ENCODE data around the gene DISP2.

DISP2 gene

DNA sequence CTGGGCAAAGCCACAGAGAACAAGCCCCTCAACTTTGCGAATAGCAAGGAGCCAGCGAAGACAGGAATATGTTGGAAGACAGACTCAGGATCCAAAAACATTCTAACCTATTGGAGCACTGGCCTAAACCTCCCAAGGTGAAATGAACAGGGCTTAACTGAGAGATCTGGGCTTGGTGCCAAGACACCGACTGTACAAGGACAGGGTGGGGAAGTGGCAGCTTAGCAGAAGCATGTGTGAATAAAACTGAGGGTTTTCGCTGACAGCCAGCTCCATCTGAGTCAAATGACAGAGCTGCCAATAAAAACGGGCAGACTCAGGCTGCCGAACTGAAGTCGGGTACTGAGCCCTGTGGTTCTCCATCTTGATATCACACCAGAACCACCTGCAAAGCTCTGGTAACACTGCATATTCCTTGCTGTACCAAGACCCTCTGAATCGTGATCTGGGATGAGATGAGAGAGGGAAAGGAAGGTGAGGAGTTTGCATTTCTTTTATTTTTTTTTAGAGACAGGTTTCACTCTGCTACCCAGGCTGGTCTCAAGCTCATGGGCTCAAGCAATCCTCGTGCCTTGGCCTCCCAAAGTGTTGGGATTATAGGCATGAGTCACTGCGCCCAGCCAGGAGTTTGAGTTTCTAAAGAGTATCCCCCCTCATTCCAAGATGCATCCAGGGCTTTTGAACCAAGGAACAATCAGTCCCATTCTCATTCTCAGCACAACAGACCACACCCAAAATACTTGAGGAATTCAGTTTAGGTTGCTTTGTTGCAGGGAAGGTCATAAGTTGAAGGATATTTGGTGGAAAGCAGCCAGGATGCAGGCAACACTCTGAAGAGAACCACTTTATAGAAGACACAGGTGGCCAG lies 44.3 kb upstream of the DISP2 start:
- DNase-seq: peak; percentile 62
- 0 out of 2 replicates have a peak overlapping the region, but pooled peaks have one; percentile 13 for H3K27ac ChIP-seq (ENCODE audit: low read length)

DNA sequence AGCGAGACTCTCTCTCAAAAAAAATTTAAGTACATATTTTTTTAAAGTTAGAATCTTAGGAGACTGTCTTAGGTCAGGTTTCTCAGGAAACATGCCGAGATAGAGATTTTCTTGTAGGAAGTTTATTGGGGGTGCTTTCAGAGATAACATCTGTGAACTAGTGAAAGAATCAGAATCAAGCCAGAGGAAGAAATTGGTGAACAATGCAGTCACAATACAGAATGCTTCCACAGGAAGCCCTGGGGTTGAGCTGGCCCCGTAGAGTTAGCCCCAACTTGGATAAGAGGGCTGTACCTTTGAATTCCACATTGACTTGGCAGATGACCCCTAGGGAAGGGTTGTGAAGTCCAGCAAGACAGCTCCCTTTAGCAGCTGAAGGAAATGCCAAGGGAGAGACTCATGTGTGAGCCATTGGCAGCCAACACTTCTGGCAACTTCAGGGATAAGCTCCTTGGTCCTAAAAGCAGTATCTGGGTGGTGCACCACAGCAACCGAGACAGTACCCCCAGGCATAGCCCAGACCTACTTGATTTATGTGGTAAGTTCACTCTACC lies 43.2 kb upstream of the DISP2 start:
- peaks cover 8% of the 10 kb centered on the region for H3K27me3 ChIP-seq (ENCODE audit: insufficient read depth, low read length, poor library complexity)
- H3K9me3 ChIP-seq (ENCODE audit: insufficient read depth, low read length, severe bottlenecking): no peaks in the 10 kb centered on the region
- DNase-seq (no peak), ATAC-seq (ENCODE audit: insufficient read depth, low read depth) (no peak)
- H3K4me2 ChIP-seq (ENCODE audit: insufficient read depth, low read length): no peak overlapping the region
- H3K9ac ChIP-seq (ENCODE audit: low read depth, low read length): no peak overlapping the region
- no peak overlapping the region for H3K4me3 ChIP-seq (ENCODE audit: low read depth in 1 of 2, low read length in 2 of 2)
- H3K36me3 ChIP-seq (ENCODE audit: insufficient read depth, low read length): no peaks in the 10 kb centered on the region
- H3K79me2 ChIP-seq (ENCODE audit: insufficient read depth, low read length): no peaks in the 10 kb centered on the region
- H4K20me1 ChIP-seq (ENCODE audit: insufficient read depth, low read length): no peaks in the 10 kb centered on the region
- no peak for TF ChIP-seq EZH2 (IDR thresholded peaks at IDR 0.05; ENCODE audit: borderline replicate concordance, low read depth, low read length, severe bottlenecking)
- TF ChIP-seq, protein P1, sequence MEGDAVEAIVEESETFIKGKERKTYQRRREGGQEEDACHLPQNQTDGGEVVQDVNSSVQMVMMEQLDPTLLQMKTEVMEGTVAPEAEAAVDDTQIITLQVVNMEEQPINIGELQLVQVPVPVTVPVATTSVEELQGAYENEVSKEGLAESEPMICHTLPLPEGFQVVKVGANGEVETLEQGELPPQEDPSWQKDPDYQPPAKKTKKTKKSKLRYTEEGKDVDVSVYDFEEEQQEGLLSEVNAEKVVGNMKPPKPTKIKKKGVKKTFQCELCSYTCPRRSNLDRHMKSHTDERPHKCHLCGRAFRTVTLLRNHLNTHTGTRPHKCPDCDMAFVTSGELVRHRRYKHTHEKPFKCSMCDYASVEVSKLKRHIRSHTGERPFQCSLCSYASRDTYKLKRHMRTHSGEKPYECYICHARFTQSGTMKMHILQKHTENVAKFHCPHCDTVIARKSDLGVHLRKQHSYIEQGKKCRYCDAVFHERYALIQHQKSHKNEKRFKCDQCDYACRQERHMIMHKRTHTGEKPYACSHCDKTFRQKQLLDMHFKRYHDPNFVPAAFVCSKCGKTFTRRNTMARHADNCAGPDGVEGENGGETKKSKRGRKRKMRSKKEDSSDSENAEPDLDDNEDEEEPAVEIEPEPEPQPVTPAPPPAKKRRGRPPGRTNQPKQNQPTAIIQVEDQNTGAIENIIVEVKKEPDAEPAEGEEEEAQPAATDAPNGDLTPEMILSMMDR (IDR thresholded peaks at IDR 0.05; ENCODE audit: borderline replicate concordance, extremely low read depth, low read length, poor library complexity, severe bottlenecking): no peak
- H3K4me1 ChIP-seq (ENCODE audit: insufficient read depth, low read length): peaks cover 11% of the 10 kb centered on the region
- no peak overlapping the region for H3K27ac ChIP-seq (ENCODE audit: low read length)
- no peak overlapping the region for H2AFZ ChIP-seq (ENCODE audit: low read depth, low read length)

More for the DNA sequence above, 44.3 kb upstream of the DISP2 start:
- H3K9me3 ChIP-seq (ENCODE audit: insufficient read depth, low read length, severe bottlenecking): no peaks in the 10 kb centered on the region
- no peak for TF ChIP-seq EZH2 (IDR thresholded peaks at IDR 0.05; ENCODE audit: borderline replicate concordance, low read depth, low read length, severe bottlenecking)
- TF ChIP-seq, protein P1 (IDR thresholded peaks at IDR 0.05; ENCODE audit: borderline replicate concordance, extremely low read depth, low read length, poor library complexity, severe bottlenecking): no peak
- H4K20me1 ChIP-seq (ENCODE audit: insufficient read depth, low read length): no peaks in the 10 kb centered on the region
- peaks cover 14% of the 10 kb centered on the region for H3K4me1 ChIP-seq (ENCODE audit: insufficient read depth, low read length)
- H3K79me2 ChIP-seq (ENCODE audit: insufficient read depth, low read length): no peaks in the 10 kb centered on the region
- peak; percentile 74 for ATAC-seq (ENCODE audit: insufficient read depth, low read depth)
- H3K36me3 ChIP-seq (ENCODE audit: insufficient read depth, low read length): no peaks in the 10 kb centered on the region
- H3K9ac ChIP-seq (ENCODE audit: low read depth, low read length): no peak overlapping the region
- H3K27me3 ChIP-seq (ENCODE audit: insufficient read depth, low read length, poor library complexity): peaks cover 8% of the 10 kb centered on the region
- H2AFZ ChIP-seq (ENCODE audit: low read depth, low read length): peak overlapping the region; percentile 30
- H3K4me2 ChIP-seq (ENCODE audit: insufficient read depth, low read length): peak overlapping the region; percentile 50
- 0 out of 4 replicates have a peak overlapping the region, but pooled peaks of 1 of the 2 experiments have one; percentile 18 for H3K4me3 ChIP-seq (ENCODE audit: low read depth in 1 of 2, low read length in 2 of 2)

DNA sequence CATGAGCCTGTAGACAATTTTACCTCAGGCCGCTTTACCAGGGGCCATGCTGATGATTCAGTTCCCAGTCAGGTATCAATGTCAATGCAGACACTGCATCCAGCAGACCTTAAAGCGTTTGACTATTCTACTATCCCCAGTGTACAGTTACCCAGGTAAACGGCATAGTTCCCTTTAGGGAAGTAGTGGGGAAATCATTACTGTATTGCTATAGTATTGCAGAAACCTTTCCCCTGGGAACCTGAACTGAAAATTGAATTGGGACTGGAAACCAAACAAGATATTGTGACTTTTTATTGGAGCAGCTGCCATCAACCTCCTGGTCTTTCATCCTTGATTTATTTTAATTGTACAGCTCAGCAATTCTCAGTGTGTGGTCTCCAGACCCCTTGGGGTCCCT lies 41.1 kb upstream of the DISP2 start:
- no peak for TF ChIP-seq EZH2 (IDR thresholded peaks at IDR 0.05; ENCODE audit: borderline replicate concordance, low read depth, low read length, severe bottlenecking)
- TF ChIP-seq, protein P1 (IDR thresholded peaks at IDR 0.05; ENCODE audit: borderline replicate concordance, extremely low read depth, low read length, poor library complexity, severe bottlenecking): no peak
- ATAC-seq (ENCODE audit: insufficient read depth, low read depth): no peak
- Histone ChIP-seq H3K9ac (ENCODE audit: low read depth, low read length) (no peak overlapping the region), H3K4me3 (ENCODE audit: low read depth in 1 of 2, low read length in 2 of 2) (no peak overlapping the region), H3K4me2 (ENCODE audit: insufficient read depth, low read length) (no peak overlapping the region), H3K27me3 (ENCODE audit: insufficient read depth, low read length, poor library complexity) (peaks cover 8% of the 10 kb centered on the region), H3K79me2 (ENCODE audit: insufficient read depth, low read length) (no peaks in the 10 kb centered on the region), H3K36me3 (ENCODE audit: insufficient read depth, low read length) (no peaks in the 10 kb centered on the region), H3K4me1 (ENCODE audit: insufficient read depth, low read length) (peaks cover 14% of the 10 kb centered on the region), H3K9me3 (ENCODE audit: insufficient read depth, low read length, severe bottlenecking) (no peaks in the 10 kb centered on the region), H3K27ac (ENCODE audit: low read length) (no peak overlapping the region), H4K20me1 (ENCODE audit: insufficient read depth, low read length) (no peaks in the 10 kb centered on the region), H2AFZ (ENCODE audit: low read depth, low read length) (no peak overlapping the region)
- no peak for DNase-seq
